Natural killer cell (primary cell): ENCODE measurements around the gene AQP9. TPM values are rescaled to one million over a fixed set of nuclear protein-coding genes. Genes with fewer than 3 reads are reported as not detected.
A peak's percentile ranks its signal among the peaks of the same experiment; 100 is the strongest.

ENCODE experiments used
- ATAC-seq, 3 donors: fragments of 150-1000 bp in 2 of 3; fragments of 200-7000 bp in 1 of 3; cut with Tn5 transposase; 1 replicate in 1 of 3; 2 replicates in 2 of 3; pipeline ENCODE4 v1.10.0; 2021; ENCODE audit warnings: mild to moderate bottlenecking in 2 of 3, moderate library complexity in 2 of 3
- DNase-seq, 2 donors: peaks; one replicate each; pipeline versions ENCODE4 v3.0.0 to v3.0.0-alpha.2; 2013 to 2021; ENCODE audit warnings: mixed read lengths in 1 of 2
- H3K27ac ChIP-seq: one replicate; pipeline ENCODE4 v1.5.1; 2013; ENCODE audit warnings: mild to moderate bottlenecking, low read length
- H3K27me3 ChIP-seq: one replicate; pipeline ENCODE4 v1.6.1; 2013; ENCODE audit warnings: low read length; ENCODE audit not compliant: control insufficient read depth, insufficient read depth
- H3K36me3 ChIP-seq: one replicate; pipeline ENCODE4 v1.6.1; 2013; ENCODE audit warnings: low read length; ENCODE audit not compliant: control insufficient read depth, insufficient read depth
- H3K4me1 ChIP-seq: one replicate; pipeline ENCODE4 v1.6.1; 2013; ENCODE audit warnings: low read length; ENCODE audit not compliant: control insufficient read depth, insufficient read depth
- H3K4me3 ChIP-seq: one replicate; pipeline ENCODE4 v1.5.1; 2013; ENCODE audit warnings: low read length
- H3K9me3 ChIP-seq: one replicate; pipeline ENCODE4 v1.6.1; 2013; ENCODE audit warnings: low read length; ENCODE audit not compliant: control insufficient read depth, insufficient read depth
- H3K27ac Mint-ChIP-seq, 2 donors: one replicate each; pipeline ENCODE4 v1.8.0; 2022; ENCODE audit warnings: mild to moderate bottlenecking in 2 of 2, mixed read lengths in 2 of 2, moderate library complexity in 1 of 2
- H3K27me3 Mint-ChIP-seq, 2 donors: one replicate each; pipeline ENCODE4 v1.8.0; 2022; ENCODE audit warnings: low read depth in 2 of 2, mixed read lengths in 2 of 2
- H3K36me3 Mint-ChIP-seq: one replicate; pipeline ENCODE4 v1.8.0; 2022; ENCODE audit warnings: mixed read lengths
- H3K4me1 Mint-ChIP-seq, 2 donors: one replicate each; pipeline ENCODE4 v1.8.0; 2022; ENCODE audit warnings: mixed read lengths in 2 of 2
- H3K4me3 Mint-ChIP-seq: one replicate; pipeline ENCODE4 v1.8.0; 2022; ENCODE audit warnings: mild to moderate bottlenecking, moderate library complexity, mixed read lengths
- H3K9me3 Mint-ChIP-seq, 2 donors: one replicate each; pipeline ENCODE4 v1.8.0; 2022; ENCODE audit warnings: mixed read lengths in 2 of 2
- CTCF ChIP-seq: fragments of 200-600 bp; IDR thresholded peaks from one replicate; pipeline ENCODE4 v1.8.0; 2022; ENCODE audit warnings: antibody characterized with exemption
- WGBS: methylation state at CpG from one replicate; pipeline ENCODE4 v1.1.7; 2013; ENCODE audit warnings: missing lambda C conversion rate; ENCODE audit not compliant: insufficient coverage; 5-methylcytosine and 5-hydroxymethylcytosine counted together
- intact Hi-C: fragments of 100-400 bp; cut with micrococcal nuclease; formaldehyde crosslinking; loops from one replicate; pipeline ENCODE4 v1.14.2; 2022
- total RNA-seq, 4 donors: library from RNA; stranded (reverse); fragments of 120-200 nt in 1 of 4; gene quantifications; one replicate each; pipeline versions ENCODE4 v1.2.3 to v1.2.4, GENCODE V29; 2013 to 2022

AQP9 gene
- total RNA-seq, 3 donors from 2014 or later (not counting 1 experiment from before 2014, with no cell fraction given), result 2.4 to 19.7 (median 2.8) TPM

- ATAC-seq, result peak in 1 of 3 donors; percentile 48
- intact Hi-C loops, result no loop called here
- Mint-ChIP-seq H3K27ac (no peak overlapping the region), H3K9me3 (no peaks in the 10 kb centered on the region), H3K36me3 (no peaks in the 10 kb centered on the region), H3K4me1 (no peaks in the 10 kb centered on the region), H3K4me3 (no peak overlapping the region), H3K27me3 (peaks cover 20 to 64% of the 10 kb centered on the region in 2 donors)
- WGBS, result 87% methylated on average over 2 of the region's 3 CpGs
- H3K36me3 ChIP-seq, result no peaks in the 10 kb centered on the region
- no peak for TF ChIP-seq CTCF
- peak overlapping the region; percentile 32 for H3K27ac ChIP-seq
- H3K27me3 ChIP-seq, result no peaks in the 10 kb centered on the region
- DNase-seq, result no peak
- no peaks in the 10 kb centered on the region for H3K9me3 ChIP-seq
- no peaks in the 10 kb centered on the region for H3K4me1 ChIP-seq
- H3K4me3 ChIP-seq, result no peak overlapping the region
Measured at GRCh38 chr15:58139989-58140522, 1.9 kb downstream of the AQP9 start.

GRCh38 chr15:58141894-58142293, 3.7 kb downstream of the AQP9 start:
- Mint-ChIP-seq H3K27me3 (peaks cover 18 to 64% of the 10 kb centered on the region in 2 donors), H3K9me3 (no peaks in the 10 kb centered on the region), H3K36me3 (no peaks in the 10 kb centered on the region), H3K4me1 (no peaks in the 10 kb centered on the region), H3K27ac (no peak overlapping the region), H3K4me3 (no peak overlapping the region)
- Histone ChIP-seq H3K4me3 (no peak overlapping the region), H3K4me1 (no peaks in the 10 kb centered on the region), H3K36me3 (no peaks in the 10 kb centered on the region), H3K9me3 (no peaks in the 10 kb centered on the region), H3K27ac (no peak overlapping the region), H3K27me3 (no peaks in the 10 kb centered on the region)
- intact Hi-C loops, result no loop called here
- DNase-seq (no peak), ATAC-seq (no peak)
- no peak for TF ChIP-seq CTCF
- 80% methylated on average over 6 of the region's 6 CpGs for WGBS

GRCh38 chr15:58142827-58143461, 4.8 kb downstream of the AQP9 start:
- H3K9me3 Mint-ChIP-seq, result no peaks in the 10 kb centered on the region
- H3K27me3 Mint-ChIP-seq, result peaks cover 18 to 56% of the 10 kb centered on the region in 2 donors
- no peak for TF ChIP-seq CTCF
- H3K4me3 Mint-ChIP-seq, result no peak overlapping the region
- Histone ChIP-seq H3K36me3 (no peaks in the 10 kb centered on the region), H3K9me3 (no peaks in the 10 kb centered on the region), H3K4me1 (no peaks in the 10 kb centered on the region), H3K4me3 (no peak overlapping the region), H3K27me3 (no peaks in the 10 kb centered on the region), H3K27ac (no peak overlapping the region)
- no peaks in the 10 kb centered on the region for H3K36me3 Mint-ChIP-seq
- ATAC-seq, result no peak
- H3K4me1 Mint-ChIP-seq, result no peaks in the 10 kb centered on the region
- DNase-seq, result no peak
- WGBS, result 87% methylated on average over 5 of the region's 6 CpGs
- H3K27ac Mint-ChIP-seq, result no peak overlapping the region
- intact Hi-C loops, result no loop called here

- no peak for ATAC-seq
- no peaks in the 10 kb centered on the region for H3K9me3 ChIP-seq
- intact Hi-C loops, result no loop called here
- no peak for TF ChIP-seq CTCF
- no peaks in the 10 kb centered on the region for H3K27me3 ChIP-seq
- no peak overlapping the region for H3K4me3 ChIP-seq
- H3K9me3 Mint-ChIP-seq, result no peaks in the 10 kb centered on the region
- no peaks in the 10 kb centered on the region for H3K4me1 Mint-ChIP-seq
- DNase-seq, result no peak
- H3K4me3 Mint-ChIP-seq, result no peak overlapping the region
- no peaks in the 10 kb centered on the region for H3K4me1 ChIP-seq
- no peaks in the 10 kb centered on the region for H3K36me3 ChIP-seq
- H3K27me3 Mint-ChIP-seq, result peaks cover 18 to 46% of the 10 kb centered on the region in 2 donors
- no peak overlapping the region for H3K27ac Mint-ChIP-seq
- H3K27ac ChIP-seq, result no peak overlapping the region
- no peaks in the 10 kb centered on the region for H3K36me3 Mint-ChIP-seq
Measured at GRCh38 chr15:58145606-58146005, 7.4 kb downstream of the AQP9 start.
